ENCODE measurements around the gene LY6G5C.

DNA sequence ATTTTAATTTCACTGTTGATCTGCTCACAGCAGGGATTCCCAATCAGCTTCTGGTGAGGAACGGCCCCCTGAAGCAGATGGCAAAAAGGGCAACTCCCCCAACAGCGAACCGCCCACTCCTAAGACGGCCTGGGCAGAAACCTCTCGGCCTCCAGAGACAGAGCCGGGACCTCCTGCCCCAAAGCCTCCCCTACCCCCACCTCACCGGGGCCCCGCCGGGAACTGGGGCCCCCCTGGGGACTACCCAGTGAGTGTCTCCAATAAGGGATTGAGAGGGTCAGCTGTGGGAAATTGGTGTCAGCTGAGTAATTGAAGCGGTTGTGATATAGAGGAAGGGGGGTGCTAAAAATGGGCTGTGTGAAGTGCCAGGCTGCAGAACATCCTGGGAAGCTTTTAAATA, 53.9 kb downstream of the LY6G5C start:
- TF ChIP-seq, protein P1, sequence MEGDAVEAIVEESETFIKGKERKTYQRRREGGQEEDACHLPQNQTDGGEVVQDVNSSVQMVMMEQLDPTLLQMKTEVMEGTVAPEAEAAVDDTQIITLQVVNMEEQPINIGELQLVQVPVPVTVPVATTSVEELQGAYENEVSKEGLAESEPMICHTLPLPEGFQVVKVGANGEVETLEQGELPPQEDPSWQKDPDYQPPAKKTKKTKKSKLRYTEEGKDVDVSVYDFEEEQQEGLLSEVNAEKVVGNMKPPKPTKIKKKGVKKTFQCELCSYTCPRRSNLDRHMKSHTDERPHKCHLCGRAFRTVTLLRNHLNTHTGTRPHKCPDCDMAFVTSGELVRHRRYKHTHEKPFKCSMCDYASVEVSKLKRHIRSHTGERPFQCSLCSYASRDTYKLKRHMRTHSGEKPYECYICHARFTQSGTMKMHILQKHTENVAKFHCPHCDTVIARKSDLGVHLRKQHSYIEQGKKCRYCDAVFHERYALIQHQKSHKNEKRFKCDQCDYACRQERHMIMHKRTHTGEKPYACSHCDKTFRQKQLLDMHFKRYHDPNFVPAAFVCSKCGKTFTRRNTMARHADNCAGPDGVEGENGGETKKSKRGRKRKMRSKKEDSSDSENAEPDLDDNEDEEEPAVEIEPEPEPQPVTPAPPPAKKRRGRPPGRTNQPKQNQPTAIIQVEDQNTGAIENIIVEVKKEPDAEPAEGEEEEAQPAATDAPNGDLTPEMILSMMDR (conservative IDR thresholded peaks at IDR 0.05 in 1 of 2, IDR thresholded peaks at IDR 0.05 in 1 of 2; ENCODE audit: low read depth in 1 of 2, low read length in 2 of 2): no peak
- TF ChIP-seq EZH2 (IDR thresholded peaks at IDR 0.05; ENCODE audit: low read length, missing control alignments): no peak
